ENCODE results near the gene ITIH4. TPM values are rescaled to one million over a fixed set of nuclear protein-coding genes. Genes with fewer than 3 reads are reported as not detected.

The ITIH4 gene
- total RNA-seq, 1 experiment from 2014 or later = 4.1 TPM

DNA sequence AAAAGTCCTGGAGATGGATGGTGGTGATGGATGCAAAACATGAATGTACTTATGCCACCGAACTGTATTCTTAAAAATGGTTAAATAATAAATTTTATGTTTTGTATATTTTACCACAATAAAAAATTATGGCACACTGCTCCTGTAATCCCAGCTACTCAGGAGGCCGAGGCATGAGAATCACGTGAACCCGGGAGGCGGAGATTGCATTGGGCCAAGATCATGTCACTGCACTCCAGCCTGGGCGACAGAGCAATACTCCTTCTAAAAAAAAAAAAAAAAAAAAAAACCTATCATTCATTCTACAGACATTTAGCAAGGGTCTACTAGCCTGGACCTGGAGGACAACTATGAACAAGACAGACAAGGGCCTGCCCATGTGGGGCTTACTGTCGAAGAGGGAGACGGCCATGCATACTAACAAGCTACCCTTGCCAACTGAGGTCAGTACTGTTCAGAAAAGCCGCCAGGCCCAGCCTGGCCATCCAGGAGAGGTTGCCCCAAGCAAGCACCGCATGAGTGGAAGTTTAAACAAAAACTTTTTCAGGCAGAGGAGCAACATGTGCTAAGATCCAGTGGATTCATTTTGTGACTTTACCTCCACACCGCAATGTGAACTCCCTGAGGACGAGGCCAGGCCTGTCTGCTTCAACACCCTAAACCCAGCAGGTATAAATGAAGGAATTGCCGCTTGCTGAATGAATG is 57.0 kb downstream of the ITIH4 start:
- H3K4me1 ChIP-seq = peaks cover 26% of the 10 kb centered on the region
- no peaks in the 10 kb centered on the region for H3K9me3 Mint-ChIP-seq (ENCODE audit: unreplicated experiment)
- no peak overlapping the region for H3K4me3 Mint-ChIP-seq (ENCODE audit: unreplicated experiment)
- H3K4me3 ChIP-seq (ENCODE audit: low read depth, low read length) = no peak overlapping the region
- no peak for TF ChIP-seq CTCF (IDR thresholded peaks at IDR 0.05; ENCODE audit: insufficient read depth in 1 of 2, low read depth in 1 of 2, low read length in 1 of 2, severe bottlenecking in 1 of 2, unreplicated experiment in 1 of 2)
- no peaks in the 10 kb centered on the region for H3K36me3 ChIP-seq (ENCODE audit: control insufficient read depth, insufficient read depth, low read length)
- H3K27ac Mint-ChIP-seq (ENCODE audit: unreplicated experiment) = peak overlapping the region; percentile 52
- ChIA-PET CTCF (interaction anchor here (0.6 kb wide), 1 partner anchor 81 kb away, joined by 4 read pairs; no protein-coding TSS in a partner anchor), POLR2A (no interaction called here)
- intact Hi-C loops (cut with micrococcal nuclease; ENCODE audit: unreplicated experiment) = no loop called here
- DNase-seq = no peak
- H3K27me3 Mint-ChIP-seq (ENCODE audit: insufficient read depth, unreplicated experiment) = no peaks in the 10 kb centered on the region
- H3K4me1 Mint-ChIP-seq (ENCODE audit: low read depth, unreplicated experiment) = peaks cover 35% of the 10 kb centered on the region
- no TSS peak for BruUV-seq (replicated peaks)
- peaks cover 3% of the 10 kb centered on the region for H3K36me3 Mint-ChIP-seq (ENCODE audit: insufficient read depth, unreplicated experiment)
- H3K9me3 ChIP-seq = no peaks in the 10 kb centered on the region
- H3K27me3 ChIP-seq (replicated peaks; ENCODE audit: control insufficient read depth, insufficient read depth, low read length) = no peaks in the 10 kb centered on the region

- Mint-ChIP-seq H3K27ac (ENCODE audit: unreplicated experiment) (peak overlapping the region; percentile 69), H3K4me1 (ENCODE audit: low read depth, unreplicated experiment) (peaks cover 35% of the 10 kb centered on the region), H3K36me3 (ENCODE audit: insufficient read depth, unreplicated experiment) (peaks cover 14% of the 10 kb centered on the region), H3K27me3 (ENCODE audit: insufficient read depth, unreplicated experiment) (no peaks in the 10 kb centered on the region), H3K4me3 (ENCODE audit: unreplicated experiment) (peak overlapping the region; percentile 81), H3K9me3 (ENCODE audit: unreplicated experiment) (no peaks in the 10 kb centered on the region)
- DNase-seq = no peak
- Histone ChIP-seq H3K9me3 (no peaks in the 10 kb centered on the region), H3K4me3 (ENCODE audit: low read depth, low read length) (no peak overlapping the region; the same call in 1 of the 2 replicates), H3K36me3 (ENCODE audit: control insufficient read depth, insufficient read depth, low read length) (no peaks in the 10 kb centered on the region), H3K27me3 (replicated peaks; ENCODE audit: control insufficient read depth, insufficient read depth, low read length) (no peaks in the 10 kb centered on the region), H3K4me1 (peaks cover 20% of the 10 kb centered on the region)
- POLR2A ChIA-PET = interaction anchor here (0.9 kb wide), 1 partner anchor 30 kb away, joined by 3 read pairs; no protein-coding TSS in a partner anchor
- no peak for TF ChIP-seq CTCF (IDR thresholded peaks at IDR 0.05; ENCODE audit: insufficient read depth in 1 of 2, low read depth in 1 of 2, low read length in 1 of 2, severe bottlenecking in 1 of 2, unreplicated experiment in 1 of 2)
- BruUV-seq (replicated peaks) = no TSS peak
- intact Hi-C loops (cut with micrococcal nuclease; ENCODE audit: unreplicated experiment) = loop anchor here (2.0 kb wide), 1 partner anchor 49 kb away; no protein-coding TSS in a partner anchor
- CTCF ChIA-PET = interaction anchor here (0.7 to 1.6 kb wide), 3 partner anchors 21 to 60 kb away, joined by 4 to 19 read pairs (median 5); no protein-coding TSS in a partner anchor
Measured at GRCh38 chr3:52771702-52772101, 58.8 kb downstream of the ITIH4 start.

DNA sequence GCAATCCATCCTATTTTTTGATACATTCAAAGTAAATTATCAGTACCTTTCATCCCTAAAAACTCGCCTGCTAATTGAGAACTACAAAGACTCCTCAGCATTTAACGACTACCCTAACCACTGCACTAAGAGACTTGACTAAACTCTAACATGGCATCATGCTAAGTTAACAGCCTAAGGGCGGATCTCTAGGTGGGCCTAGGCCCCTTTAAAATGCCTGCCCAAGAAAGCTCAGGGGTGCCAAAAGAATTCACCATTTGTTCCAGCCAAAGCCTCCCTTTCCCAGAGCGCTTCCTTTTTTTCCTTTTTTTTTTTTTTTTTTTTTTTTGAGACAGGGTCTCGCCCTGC is 59.2 kb downstream of the ITIH4 start:
- peak overlapping the region; percentile 69 for H3K27ac Mint-ChIP-seq (ENCODE audit: unreplicated experiment)
- no peaks in the 10 kb centered on the region for H3K27me3 Mint-ChIP-seq (ENCODE audit: insufficient read depth, unreplicated experiment)
- no peaks in the 10 kb centered on the region for H3K36me3 ChIP-seq (ENCODE audit: control insufficient read depth, insufficient read depth, low read length)
- ChIA-PET CTCF (interaction anchor here (0.7 to 1.6 kb wide), 3 partner anchors 21 to 60 kb away, joined by 4 to 19 read pairs (median 5); no protein-coding TSS in a partner anchor), POLR2A (interaction anchor here (0.9 kb wide), 1 partner anchor 30 kb away, joined by 3 read pairs; no protein-coding TSS in a partner anchor)
- intact Hi-C loops (cut with micrococcal nuclease; ENCODE audit: unreplicated experiment) = loop anchor here (2.0 kb wide), 1 partner anchor 49 kb away; no protein-coding TSS in a partner anchor
- peak overlapping the region; percentile 88 for H3K4me3 ChIP-seq (ENCODE audit: low read depth, low read length)
- H3K4me3 Mint-ChIP-seq (ENCODE audit: unreplicated experiment) = peak overlapping the region; percentile 81
- TSS peak; percentile 88 for BruUV-seq (replicated peaks)
- H3K27me3 ChIP-seq (replicated peaks; ENCODE audit: control insufficient read depth, insufficient read depth, low read length) = no peaks in the 10 kb centered on the region
- peaks cover 32% of the 10 kb centered on the region for H3K4me1 Mint-ChIP-seq (ENCODE audit: low read depth, unreplicated experiment)
- TF ChIP-seq CTCF (IDR thresholded peaks at IDR 0.05; ENCODE audit: insufficient read depth in 1 of 2, low read depth in 1 of 2, low read length in 1 of 2, severe bottlenecking in 1 of 2, unreplicated experiment in 1 of 2) = no peak
- DNase-seq = no peak
- H3K9me3 ChIP-seq = no peaks in the 10 kb centered on the region
- H3K36me3 Mint-ChIP-seq (ENCODE audit: insufficient read depth, unreplicated experiment) = peaks cover 14% of the 10 kb centered on the region
- H3K9me3 Mint-ChIP-seq (ENCODE audit: unreplicated experiment) = no peaks in the 10 kb centered on the region
- H3K4me1 ChIP-seq = peaks cover 18% of the 10 kb centered on the region
